ENCODE data around the gene BIN1.
"Not testable (repeated sequence)": the region's sequence is repeated elsewhere in the genome, so short reads cannot be mapped to it uniquely, and the experiment has no call there.

BIN1 gene

GRCh38 chr2:127130421-127130820 lies 23.5 kb upstream of the BIN1 start:
- no peak for DNase-seq

- DNase-seq, result no peak
These were observed 23.0 kb upstream of the BIN1 start for GRCh38 chr2:127129937-127130336.

- peak; percentile 40 for DNase-seq
These were observed 21.5 kb upstream of the BIN1 start for GRCh38 chr2:127128445-127128904.

- no peak for DNase-seq
These were observed 18.9 kb upstream of the BIN1 start for GRCh38 chr2:127125821-127126220.

- no peak for DNase-seq
These were observed 17.5 kb upstream of the BIN1 start for GRCh38 chr2:127124426-127124825.

DNA sequence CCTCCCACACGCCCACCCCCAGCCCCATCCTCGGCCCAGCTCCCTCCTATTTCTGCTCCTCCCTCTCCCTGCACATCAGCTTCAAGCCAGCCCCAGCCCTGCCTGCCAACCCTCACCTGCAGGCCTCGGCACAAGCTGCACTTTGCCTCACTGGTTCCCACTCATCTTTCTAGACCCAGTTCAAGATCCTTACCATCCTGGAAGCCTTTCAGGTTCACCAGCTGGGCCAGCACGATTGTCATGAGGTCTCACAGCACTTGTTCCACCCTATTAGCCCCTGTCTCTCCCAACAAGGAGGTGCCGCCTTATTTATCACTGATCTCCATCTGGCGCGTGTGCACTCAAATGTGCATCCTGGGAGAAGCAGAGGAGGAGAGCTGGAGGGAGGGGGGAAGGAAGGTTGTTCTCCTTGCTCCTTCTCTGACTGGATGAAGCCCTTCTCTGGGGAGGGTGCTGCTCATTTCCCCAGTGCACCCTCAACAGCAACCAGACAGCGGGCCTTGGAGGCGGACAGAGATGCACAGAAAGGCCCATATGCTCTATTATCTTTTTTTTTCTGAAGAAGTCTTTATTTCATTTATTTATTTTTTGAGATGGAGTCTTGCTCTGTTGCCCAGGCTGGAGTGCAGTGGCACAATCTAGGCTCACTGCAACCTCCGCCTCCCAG lies 15.5 kb upstream of the BIN1 start:
- no peak for DNase-seq

DNA sequence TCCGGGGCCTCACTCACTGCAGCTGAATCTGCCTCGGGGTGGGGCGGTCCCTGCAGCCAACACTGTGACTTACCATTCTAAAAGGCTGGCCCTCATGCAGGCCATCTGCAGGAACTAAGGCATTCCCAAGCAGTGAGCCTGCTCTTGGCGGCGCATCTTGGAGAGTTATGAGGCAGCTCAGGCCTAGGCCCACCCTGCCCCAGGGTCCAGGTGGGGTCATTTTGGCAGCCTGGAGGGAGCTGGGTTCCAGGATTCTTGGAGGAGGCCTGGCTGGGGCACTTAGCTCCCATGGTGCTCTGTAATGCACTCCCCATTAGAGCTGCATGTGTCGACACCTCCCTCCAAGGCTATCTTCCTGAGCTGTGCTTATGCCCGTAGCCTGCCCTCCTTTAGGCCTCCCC lies 14.8 kb upstream of the BIN1 start:
- DNase-seq, result no peak

GRCh38 chr2:127121353-127121752 lies 14.4 kb upstream of the BIN1 start:
- DNase-seq, result no peak

DNA sequence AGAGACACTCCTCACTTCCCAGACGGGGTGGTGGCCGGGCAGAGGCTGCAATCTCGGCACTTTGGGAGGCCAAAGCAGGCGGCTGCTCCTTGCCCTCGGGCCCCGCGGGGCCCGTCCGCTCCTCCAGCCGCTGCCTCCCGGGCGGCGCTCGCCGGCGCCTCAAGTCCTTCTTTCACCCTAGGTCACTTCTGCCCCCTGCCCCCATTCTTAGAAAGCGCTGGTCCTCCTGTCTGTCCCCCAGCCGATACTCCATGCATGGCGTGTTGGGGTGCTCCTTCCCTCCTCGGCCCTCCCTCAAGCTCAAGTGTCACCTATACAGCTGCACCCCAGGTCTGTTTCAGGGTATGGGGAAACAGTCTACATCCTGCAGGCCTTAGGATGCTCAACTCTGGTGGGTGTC lies 13.5 kb upstream of the BIN1 start:
- DNase-seq, result not testable (repeated sequence)

- DNase-seq, result no peak
These were observed 11.5 kb upstream of the BIN1 start for GRCh38 chr2:127118467-127118866.

- no peak for DNase-seq
These were observed 11.1 kb upstream of the BIN1 start for GRCh38 chr2:127118038-127118437.

- DNase-seq, result no peak
These were observed 10.6 kb upstream of the BIN1 start for GRCh38 chr2:127117603-127118002.

- no peak for DNase-seq
These were observed 8.7 kb upstream of the BIN1 start for GRCh38 chr2:127115471-127116199.

DNA sequence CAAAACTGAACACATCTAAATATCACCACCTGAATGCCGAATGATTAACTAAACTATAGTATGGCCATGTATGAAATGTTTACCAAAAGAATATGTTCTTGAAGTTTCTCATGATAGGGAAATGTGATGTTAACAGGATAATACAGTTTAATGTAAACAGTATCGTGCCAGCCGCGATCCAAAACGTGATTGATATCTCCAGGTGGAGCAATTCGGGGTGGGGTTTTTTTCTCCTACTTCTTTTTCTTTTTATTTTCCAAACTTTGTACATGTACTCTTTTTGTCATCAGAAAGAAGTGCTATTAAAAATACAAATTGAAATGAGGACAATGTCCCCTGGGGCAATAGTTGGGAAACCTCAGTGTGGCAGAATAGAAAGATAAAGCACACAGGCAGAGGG lies 4.0 kb upstream of the BIN1 start:
- DNase-seq, result no peak

GRCh38 chr2:127108090-127108523 lies 1.2 kb upstream of the BIN1 start:
- DNase-seq, result no peak

DNA sequence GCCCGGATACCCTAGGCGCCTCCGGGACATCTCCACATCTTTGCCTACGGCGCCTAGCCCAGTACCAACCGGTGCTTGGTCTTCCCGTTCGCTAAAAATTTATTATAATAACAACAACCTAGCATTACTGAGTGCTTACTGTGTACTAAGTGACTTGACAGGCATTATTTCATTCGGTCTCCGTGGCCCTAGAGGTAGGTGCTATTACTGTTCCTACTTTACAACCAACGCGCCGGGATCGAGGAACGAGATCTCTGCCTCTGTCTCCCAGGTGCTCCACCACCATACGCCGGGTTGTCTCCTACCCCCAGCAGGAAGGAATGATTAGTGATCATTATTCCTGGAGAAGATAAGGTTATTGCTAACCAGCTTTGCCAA lies 657 bp upstream of the BIN1 start:
- DNase-seq, result no peak

- DNase-seq, result no peak
These were observed 430 bp downstream of the BIN1 start for GRCh38 chr2:127106457-127106990.

DNA sequence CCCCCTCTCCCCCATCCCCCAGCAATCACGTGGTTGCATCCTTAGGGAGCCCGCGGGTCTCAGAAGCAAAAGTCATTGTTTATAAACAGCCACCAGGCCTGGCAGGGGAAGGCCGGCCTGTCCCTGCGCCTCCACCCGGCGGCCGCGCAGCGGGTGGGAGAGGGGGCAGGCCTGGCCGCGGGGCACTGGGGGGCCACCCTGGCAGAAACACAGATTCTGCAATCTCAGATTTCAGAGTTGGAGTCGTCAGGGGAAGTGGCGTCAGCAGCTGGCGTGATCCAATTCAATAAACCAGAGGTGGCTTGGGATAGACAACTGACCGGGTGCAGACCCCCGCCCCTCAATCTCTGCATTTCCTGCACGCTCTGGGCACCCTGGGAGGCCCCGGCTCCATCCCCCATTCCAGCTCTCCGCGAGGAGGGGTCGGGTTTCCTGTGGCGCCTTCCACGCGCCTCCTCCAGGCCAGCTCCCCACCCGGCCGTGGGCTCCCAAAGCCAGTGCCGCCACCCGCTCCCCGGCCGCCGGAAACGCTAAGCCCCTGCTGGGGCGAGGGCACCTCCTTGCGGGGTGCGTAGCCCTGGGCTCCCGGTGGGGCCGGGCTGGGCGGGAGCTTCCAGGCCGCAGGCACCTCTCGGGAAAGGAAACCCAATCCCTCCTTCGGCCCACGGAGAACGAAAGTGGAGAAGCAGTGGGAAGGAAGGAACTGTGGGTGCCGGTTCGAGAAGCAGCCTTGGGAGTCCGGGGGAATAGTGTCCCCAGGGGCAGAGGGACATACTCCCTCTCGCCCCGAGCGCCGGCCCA lies 1.1 kb downstream of the BIN1 start:
- DNase-seq, result no peak

DNA sequence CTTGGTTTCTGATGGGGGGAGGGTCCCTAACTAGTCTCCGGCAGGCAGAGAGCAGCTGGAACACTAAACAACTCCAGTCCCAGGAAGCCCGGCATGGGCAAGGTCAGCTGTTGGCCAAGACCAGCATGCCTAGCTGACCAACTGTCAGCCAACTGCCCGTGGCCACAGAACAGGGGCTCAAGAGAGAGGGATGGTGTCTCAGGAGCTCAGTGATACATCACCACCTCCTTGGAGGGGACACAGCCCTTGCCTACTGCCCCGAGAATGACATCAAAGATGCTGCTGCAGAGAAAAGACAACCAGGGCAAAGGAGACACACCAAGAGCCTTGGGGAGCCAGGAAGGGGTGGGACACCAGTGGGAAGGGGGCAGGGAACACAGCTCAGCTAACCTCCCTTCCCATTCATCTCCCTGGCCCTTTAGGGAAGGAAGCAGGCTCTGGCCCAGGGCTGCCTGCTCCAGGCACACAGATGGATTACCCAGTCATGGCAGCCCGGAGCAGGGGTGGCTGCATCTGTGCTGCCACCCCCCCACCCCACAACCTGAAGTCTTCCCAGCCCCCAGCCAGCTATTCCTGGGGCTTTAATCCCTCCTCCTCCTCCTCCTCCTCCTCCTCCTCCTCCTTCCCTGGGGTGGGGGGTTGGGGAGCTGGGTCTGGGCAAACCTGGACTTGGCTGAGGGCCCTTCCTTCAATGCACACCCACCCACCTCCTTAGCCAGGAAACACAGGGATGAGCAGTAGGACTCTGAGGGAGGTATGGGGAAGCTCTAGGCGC lies 1.9 kb downstream of the BIN1 start:
- no peak for DNase-seq

- no peak for DNase-seq
These were observed 2.7 kb downstream of the BIN1 start for GRCh38 chr2:127104166-127104660.

DNA sequence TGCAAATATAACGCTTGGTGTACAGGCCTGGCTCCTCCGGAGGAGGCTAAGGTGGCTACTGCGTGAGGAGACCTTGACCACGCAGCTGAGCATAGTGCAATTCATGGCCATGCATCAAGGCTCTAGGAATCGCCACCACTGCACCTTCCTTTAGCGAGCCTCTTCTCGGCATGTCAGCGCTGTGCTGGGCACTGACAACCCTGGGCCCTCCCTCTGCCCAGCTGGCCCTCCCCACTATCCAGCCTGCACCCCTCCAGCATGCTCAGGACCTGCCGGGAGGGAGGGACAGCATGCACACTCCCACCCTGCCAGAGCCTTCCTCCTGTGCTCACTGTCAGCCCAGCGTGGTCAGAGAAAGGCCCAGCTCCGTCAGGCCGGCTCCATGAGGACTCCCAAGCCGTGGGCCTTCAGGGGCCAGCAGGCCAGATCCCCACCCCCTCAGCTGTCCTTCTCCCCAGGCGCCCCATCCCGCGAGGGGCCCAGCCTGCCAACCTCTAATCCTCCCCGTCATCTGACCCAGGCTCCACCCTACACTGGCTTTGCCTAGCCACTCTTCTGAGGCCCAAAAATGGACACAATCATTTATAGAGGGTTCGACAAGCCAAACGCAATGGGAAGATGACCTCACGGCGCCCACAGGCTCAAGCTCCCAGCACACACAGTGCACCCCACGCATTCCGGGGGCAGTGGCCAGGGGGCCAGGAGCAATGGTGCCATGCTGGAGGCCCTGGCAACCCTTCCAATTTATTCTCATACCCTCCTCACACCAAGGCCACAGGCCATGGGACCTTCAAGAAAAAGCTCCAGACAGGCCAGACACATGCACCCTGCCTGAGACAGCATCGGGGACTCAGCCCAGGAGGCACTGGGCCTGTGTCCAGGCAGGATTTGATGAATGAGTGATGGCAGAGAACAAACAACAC lies 3.5 kb downstream of the BIN1 start:
- DNase-seq, result no peak
